SK-N-SH (cell line): ENCODE results near the gene TOMT. TPM values are rescaled to one million over a fixed set of nuclear protein-coding genes. Genes with fewer than 3 reads are reported as not detected.

Source experiments
- CTCF ChIA-PET: fragments of 300-600, 350-600 bp; formaldehyde crosslinking; extraction: SDS; loops from one replicate; lab custom pipeline; 2021; lab: Yijun Ruan, JAX
- POLR2A ChIA-PET: fragments of 350-600 bp; sonication (Branson Sonifier 250); formaldehyde crosslinking; extraction: SDS; loops from one replicate; lab custom pipeline; 2020; ENCODE audit warnings: antibody characterized with exemption, inconsistent platforms; lab: Yijun Ruan, JAX
- DNase-seq: peaks from one replicate; pipeline ENCODE4 v3.0.0; 2012
- H2AFZ ChIP-seq: fragments of 200-600 bp; sonication (generic); 2 replicates; pipeline ENCODE4 v1.8.1; 2016; ENCODE audit warnings: antibody characterized with exemption, mild to moderate bottlenecking, low read depth
- H3F3A ChIP-seq: fragments of 200-600 bp; sonication (generic); replicated peaks from 2 replicates; pipeline ENCODE3; 2016; ENCODE audit warnings: antibody characterized with exemption, mild to moderate bottlenecking; ENCODE audit not compliant: insufficient read depth
- H3K27ac ChIP-seq, 2 experiments: fragments of 200-500 bp in 1 of 2; fragments of 200-600 bp in 1 of 2; sonication (Bioruptor generic) in 1 of 2; sonication (generic), shearing (Covaris generic) in 1 of 2; 2 replicates each; pipeline versions ENCODE4 v1.5.1 to v1.6.1; 2014 to 2016; ENCODE audit warnings: low read depth in 2 of 2, inconsistent platforms in 1 of 2, low read length in 1 of 2, mild to moderate bottlenecking in 1 of 2, mixed read lengths in 1 of 2
- H3K27me3 ChIP-seq: fragments of 200-600 bp; sonication (generic), shearing (Covaris generic); 2 replicates; pipeline ENCODE4 v1.6.1; 2016; ENCODE audit warnings: mixed run types; ENCODE audit not compliant: insufficient read depth
- H3K36me3 ChIP-seq, 2 experiments: fragments of 200-500 bp in 1 of 2; fragments of 200-600 bp in 1 of 2; sonication (Bioruptor generic) in 1 of 2; sonication (generic) in 1 of 2; replicated peaks in 1 of 2; 2 replicates each; pipeline versions ENCODE3 to v1.5.1; 2014 to 2016; ENCODE audit warnings: low read length in 1 of 2, mild to moderate bottlenecking in 1 of 2; ENCODE audit not compliant: insufficient read depth in 2 of 2, control insufficient read depth in 1 of 2
- H3K4me1 ChIP-seq, 2 experiments: fragments of 200-500 bp in 1 of 2; fragments of 200-600 bp in 1 of 2; sonication (Bioruptor generic) in 1 of 2; sonication (generic), shearing (Covaris generic) in 1 of 2; 2 replicates each; pipeline versions ENCODE4 v1.5.1 to v1.6.1; 2014 to 2016; ENCODE audit warnings: low read depth in 1 of 2, low read length in 1 of 2, mixed run types in 1 of 2; ENCODE audit not compliant: insufficient read depth in 2 of 2, control insufficient read depth in 1 of 2
- H3K4me2 ChIP-seq: fragments of 200-600 bp; sonication (generic), shearing (Covaris generic); 2 replicates; pipeline ENCODE4 v1.6.1; 2017; ENCODE audit warnings: mixed run types
- H3K4me3 ChIP-seq, 2 experiments: fragments of 200-500 bp in 1 of 2; fragments of 200-600 bp in 1 of 2; sonication (Bioruptor generic) in 1 of 2; sonication (generic), shearing (Covaris generic) in 1 of 2; 2 replicates each; pipeline versions ENCODE4 v1.5.1 to v1.8.1; 2014 to 2016; ENCODE audit warnings: low read depth in 2 of 2, inconsistent platforms in 1 of 2, low read length in 1 of 2, mild to moderate bottlenecking in 1 of 2, mixed read lengths in 1 of 2, moderate library complexity in 1 of 2
- H3K79me2 ChIP-seq: fragments of 200-600 bp; sonication (generic); 2 replicates; pipeline ENCODE4 v1.8.1; 2017; ENCODE audit warnings: mild to moderate bottlenecking; ENCODE audit not compliant: insufficient read depth
- H3K9ac ChIP-seq: fragments of 200-600 bp; sonication (generic); 2 replicates; pipeline ENCODE4 v1.6.1; 2017; ENCODE audit warnings: mixed run types
- H3K9me2 ChIP-seq: fragments of 200-600 bp; sonication (generic); 2 replicates; pipeline ENCODE4 v1.6.1; 2017; ENCODE audit warnings: mixed run types
- H3K9me3 ChIP-seq: fragments of 200-600 bp; sonication (generic); 2 replicates; pipeline ENCODE4 v1.6.1; 2017; ENCODE audit warnings: mixed run types, mild to moderate bottlenecking, moderate library complexity
- H4K20me1 ChIP-seq: fragments of 200-600 bp; sonication (generic); 2 replicates; pipeline ENCODE4 v1.6.1; 2017; ENCODE audit warnings: mild to moderate bottlenecking, mixed run types; ENCODE audit not compliant: insufficient read depth
- EP300 ChIP-seq, 2 experiments: IDR thresholded peaks; 2 replicates each; pipeline versions ENCODE4 v1.4.0 to v1.6.1; 2012; ENCODE audit warnings: borderline replicate concordance in 1 of 2, low read depth in 1 of 2, low read length in 1 of 2
- FOSL2 ChIP-seq: IDR thresholded peaks from 2 replicates; pipeline ENCODE4 v1.4.0; 2012; ENCODE audit warnings: low read depth, mild to moderate bottlenecking, moderate library complexity, borderline replicate concordance
- FOXM1 ChIP-seq: IDR thresholded peaks from 2 replicates; pipeline ENCODE4 v1.4.0; 2012; ENCODE audit warnings: low read depth, mild to moderate bottlenecking
- GABPA ChIP-seq: IDR thresholded peaks from 2 replicates; pipeline ENCODE4 v1.4.0; 2012; ENCODE audit warnings: low read depth, mild to moderate bottlenecking
- GATA2 ChIP-seq: sonication (generic); formaldehyde crosslinking; IDR thresholded peaks from 2 replicates; pipeline ENCODE4 v1.5.0; 2020; ENCODE audit warnings: mild to moderate bottlenecking, missing genetic modification reagents
- JUND ChIP-seq: IDR thresholded peaks from 2 replicates; pipeline ENCODE4 v1.4.0; 2012
- MAX ChIP-seq: IDR thresholded peaks from 2 replicates; pipeline ENCODE4 v1.4.0; 2012; ENCODE audit warnings: low read depth
- MEF2A ChIP-seq: IDR thresholded peaks from 2 replicates; pipeline ENCODE4 v1.4.0; 2012; ENCODE audit warnings: low read depth, borderline replicate concordance
- MXI1 ChIP-seq: IDR thresholded peaks from 2 replicates; pipeline ENCODE4 v1.6.1; 2012; ENCODE audit warnings: mild to moderate bottlenecking, low read depth, low read length, improper control_type of control experiment
- NFIC ChIP-seq: IDR thresholded peaks from 2 replicates; pipeline ENCODE4 v1.4.0; 2012; ENCODE audit warnings: borderline replicate concordance
- NRF1 ChIP-seq: IDR thresholded peaks from 2 replicates; pipeline ENCODE4 v1.6.1; 2012; ENCODE audit warnings: low read depth, mild to moderate bottlenecking, low read length
- PBX3 ChIP-seq: IDR thresholded peaks from 2 replicates; pipeline ENCODE4; 2012
- POLR2AphosphoS5 ChIP-seq: IDR thresholded peaks from 2 replicates; pipeline ENCODE4 v1.6.1; 2012; ENCODE audit warnings: low read depth, low read length
- RAD21 ChIP-seq: IDR thresholded peaks from 2 replicates; pipeline ENCODE4 v1.6.1; 2012; ENCODE audit warnings: mild to moderate bottlenecking, low read length
- RCOR1 ChIP-seq: fragments of 150-350 bp; IDR thresholded peaks from 2 replicates; pipeline ENCODE4 v1.6.1; 2017; ENCODE audit warnings: antibody characterized with exemption, low read length
- SIN3A ChIP-seq: IDR thresholded peaks from 2 replicates; pipeline ENCODE4 v1.6.1; 2012; ENCODE audit warnings: low read depth, mild to moderate bottlenecking, low read length, moderate library complexity, borderline replicate concordance
- TAF1 ChIP-seq: IDR thresholded peaks from 2 replicates; pipeline ENCODE4 v1.6.1; 2012; ENCODE audit warnings: low read depth, mild to moderate bottlenecking, low read length, moderate library complexity, borderline replicate concordance
- TCF12 ChIP-seq: IDR thresholded peaks from 2 replicates; pipeline ENCODE4 v1.4.0; 2012
- USF1 ChIP-seq: IDR thresholded peaks from 2 replicates; pipeline ENCODE4 v1.4.0; 2012; ENCODE audit warnings: low read depth, borderline replicate concordance
- YY1 ChIP-seq: IDR thresholded peaks from 2 replicates; pipeline ENCODE4 v1.4.0; 2012; ENCODE audit warnings: low read depth, mild to moderate bottlenecking
- ZBTB33 ChIP-seq: IDR thresholded peaks from 2 replicates; pipeline ENCODE4 v1.4.0; 2012; ENCODE audit warnings: low read depth, borderline replicate concordance
- WGBS: methylation state at CpG from one replicate; pipeline ENCODE4 v1.1.6; 2017; ENCODE audit warnings: low lambda C conversion rate; 5-methylcytosine and 5-hydroxymethylcytosine counted together
- polyA plus RNA-seq, 3 experiments: library from polyadenylated mRNA; depleted of rRNA; stranded (reverse); fragments of >200 nt; gene quantifications; 2 replicates each; pipeline ENCODE4 v1.2.3, GENCODE V29; 2012

The TOMT gene
- polyA plus RNA-seq, 1 of the 3 experiments (the other 2 are of a cell fraction): not detected

GRCh38 chr11:72135891-72136683, 30.4 kb downstream of the TOMT start:
- TF ChIP-seq TCF12 (no peak), PBX3 (no peak), MAX (no peak), USF1 (no peak), TAF1 (no peak), RCOR1 (no peak), POLR2AphosphoS5 (no peak), GATA2 (CRISPR knock-in tag) (no peak), EP300 (IDR thresholded peaks at IDR 0.05; ENCODE audit: borderline replicate concordance in 1 of 2, low read depth in 1 of 2, low read length in 1 of 2) (no peak), FOXM1 (no peak), NFIC (no peak), MEF2A (no peak), SIN3A (no peak), FOSL2 (no peak), JUND (no peak), YY1 (no peak)
- Histone ChIP-seq H3K79me2 (no peaks in the 10 kb centered on the region), H3K4me2 (no peak overlapping the region), H3K27me3 (0 out of 2 replicates have a peak, but pooled peaks cover 4% of the 10 kb centered on the region), H3K9me2 (no peaks in the 10 kb centered on the region), H3K9ac (no peak overlapping the region), H3K9me3 (no peaks in the 10 kb centered on the region), H4K20me1 (no peaks in the 10 kb centered on the region), H3F3A (no peaks in the 10 kb centered on the region), H2AFZ (no peak overlapping the region), H3K36me3 (no peaks in the 10 kb centered on the region), H3K4me1 (no peaks in the 10 kb centered on the region), H3K4me3 (no peak overlapping the region), H3K27ac (no peak overlapping the region)
- ChIA-PET POLR2A (no interaction called here), CTCF (interaction anchor here (1.1 kb wide), 1 partner anchor 8 kb away, joined by 4 read pairs; no protein-coding TSS in a partner anchor)
- DNase-seq: no peak
- WGBS: 79% methylated on average over 13 of the region's 14 CpGs

- H3K9me2 ChIP-seq: no peaks in the 10 kb centered on the region
- POLR2A ChIA-PET: interaction anchor here (0.7 kb wide), 1 partner anchor 100 kb away, joined by 3 read pairs; no protein-coding TSS in a partner anchor
- no peak for DNase-seq
- no peaks in the 10 kb centered on the region for H4K20me1 ChIP-seq
- H3K4me2 ChIP-seq: no peak overlapping the region
- no peak overlapping the region for H3K4me3 ChIP-seq
- H3K27ac ChIP-seq: no peak overlapping the region
- WGBS: 69% methylated on average over 4 of the region's 4 CpGs
- H3K79me2 ChIP-seq: no peaks in the 10 kb centered on the region
- H3K36me3 ChIP-seq: no peaks in the 10 kb centered on the region
- no peak overlapping the region for H2AFZ ChIP-seq
- CTCF ChIA-PET: interaction anchor here (0.6 to 2.3 kb wide), 3 partner anchors 10 to 159 kb away, joined by 3 to 7 read pairs (median 3); no protein-coding TSS in a partner anchor
- no peak overlapping the region for H3K9ac ChIP-seq
- H3K27me3 ChIP-seq: 0 out of 2 replicates have a peak, but pooled peaks cover 4% of the 10 kb centered on the region
- H3K4me1 ChIP-seq: no peaks in the 10 kb centered on the region
- no peaks in the 10 kb centered on the region for H3K9me3 ChIP-seq
- no peaks in the 10 kb centered on the region for H3F3A ChIP-seq
- TF ChIP-seq POLR2AphosphoS5 (no peak), USF1 (no peak), MXI1 (no peak), EP300 (IDR thresholded peaks at IDR 0.05; ENCODE audit: borderline replicate concordance in 1 of 2, low read depth in 1 of 2, low read length in 1 of 2) (no peak), RAD21 (no peak), GABPA (no peak), GATA2 (CRISPR knock-in tag) (no peak), JUND (no peak), RCOR1 (no peak), NRF1 (no peak), PBX3 (no peak), ZBTB33 (no peak)
Observed at GRCh38 chr11:72136684-72137262, 31.0 kb downstream of the TOMT start.
